GM19438 (cell line): ENCODE results near the gene SNRK.
"Not testable (repeated sequence)": the region's sequence is repeated elsewhere in the genome, so short reads cannot be mapped to it uniquely, and the experiment has no call there.

Experiments used
- ATAC-seq: cut with Tn5 transposase; IDR thresholded peaks from one replicate; pipeline ENCODE4 v1.9.1; 2021; ENCODE audit warnings: low read depth; ENCODE audit not compliant: unreplicated experiment

Gene SNRK

GRCh38 chr3:43343815-43344214 lies 57.5 kb downstream of the SNRK start:
- ATAC-seq: no peak

DNA sequence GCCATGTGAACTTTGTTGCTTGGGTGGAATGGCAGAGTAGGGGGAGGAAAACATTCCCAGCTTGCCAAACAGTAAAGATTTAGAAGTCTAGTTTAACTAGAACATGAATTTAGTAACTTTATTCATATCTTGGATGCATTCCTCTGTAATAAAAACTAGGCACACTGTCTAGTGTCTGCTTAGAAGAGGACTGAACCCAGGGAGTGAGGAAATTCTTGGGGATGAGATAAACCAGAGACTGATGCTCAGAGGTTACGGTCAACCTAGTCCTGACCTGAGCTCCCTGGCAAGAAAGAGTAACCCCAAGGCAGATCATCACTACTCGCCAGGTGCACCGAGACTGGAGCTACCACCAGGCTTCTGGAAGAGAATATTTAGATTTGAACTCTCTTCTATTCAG lies 58.2 kb downstream of the SNRK start:
- ATAC-seq: no peak

- no peak for ATAC-seq
These were observed 58.9 kb downstream of the SNRK start for GRCh38 chr3:43345246-43345645.

GRCh38 chr3:43345877-43346276 lies 59.5 kb downstream of the SNRK start:
- ATAC-seq: no peak

GRCh38 chr3:43346978-43347749 lies 60.8 kb downstream of the SNRK start:
- no peak for ATAC-seq

DNA sequence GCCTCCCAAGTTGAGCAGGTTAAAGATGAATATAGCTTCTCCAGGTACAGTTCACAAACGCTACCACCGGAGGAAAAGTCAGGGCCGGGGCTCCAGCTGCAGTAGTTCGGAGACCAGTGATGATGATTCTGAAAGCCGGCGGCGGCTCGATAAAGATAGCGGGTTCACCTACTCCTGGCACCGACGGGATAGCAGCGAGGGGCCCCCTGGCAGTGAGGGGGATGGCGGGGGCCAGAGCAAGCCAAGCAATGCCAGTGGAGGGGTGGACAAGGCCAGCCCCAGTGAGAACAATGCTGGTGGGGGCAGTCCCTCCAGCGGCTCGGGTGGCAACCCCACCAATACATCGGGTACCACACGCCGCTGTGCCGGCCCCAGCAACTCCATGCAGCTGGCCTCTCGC lies 61.4 kb downstream of the SNRK start:
- no peak for ATAC-seq

- ATAC-seq: no peak
These were observed 62.0 kb downstream of the SNRK start for GRCh38 chr3:43348350-43348749.

GRCh38 chr3:43348852-43349574 lies 62.7 kb downstream of the SNRK start:
- no peak for ATAC-seq

DNA sequence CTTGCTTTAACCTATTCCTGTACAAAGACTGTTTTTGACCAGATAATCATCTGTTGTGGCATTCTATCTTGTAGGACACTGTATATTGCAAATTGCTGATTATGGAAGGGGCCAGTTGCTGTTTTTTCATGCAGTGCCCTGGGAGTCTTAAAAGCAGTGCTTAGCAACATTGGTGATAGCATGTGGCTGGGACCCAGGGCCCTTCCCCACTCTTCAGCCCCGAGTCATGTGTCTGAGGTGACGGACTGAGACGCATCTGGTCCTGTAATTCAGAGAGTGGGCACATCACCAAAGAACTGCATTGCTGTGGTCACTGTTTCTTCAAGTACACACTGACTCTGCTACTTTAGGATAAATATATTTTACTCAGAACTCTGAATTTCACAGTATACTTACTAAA lies 63.4 kb downstream of the SNRK start:
- ATAC-seq: no peak

DNA sequence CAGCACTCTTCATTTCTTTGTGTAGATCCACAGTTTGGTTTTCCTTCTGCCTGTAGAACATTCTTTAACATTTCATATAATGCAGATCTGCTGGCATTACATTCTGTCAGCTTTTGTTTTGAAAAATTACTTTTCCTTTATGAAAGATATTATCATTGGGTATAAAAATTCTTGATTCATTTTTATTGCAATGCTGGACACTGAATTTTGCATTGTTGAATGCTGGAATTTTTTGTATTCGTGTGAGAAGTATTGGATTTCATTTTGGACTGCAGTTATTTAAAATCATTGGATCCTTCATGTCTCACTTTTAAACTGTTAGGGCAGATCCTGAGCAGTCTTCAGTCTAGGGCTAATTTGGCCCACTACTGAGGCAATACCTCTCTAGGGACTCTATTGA lies 67.1 kb downstream of the SNRK start:
- ATAC-seq: no peak

DNA sequence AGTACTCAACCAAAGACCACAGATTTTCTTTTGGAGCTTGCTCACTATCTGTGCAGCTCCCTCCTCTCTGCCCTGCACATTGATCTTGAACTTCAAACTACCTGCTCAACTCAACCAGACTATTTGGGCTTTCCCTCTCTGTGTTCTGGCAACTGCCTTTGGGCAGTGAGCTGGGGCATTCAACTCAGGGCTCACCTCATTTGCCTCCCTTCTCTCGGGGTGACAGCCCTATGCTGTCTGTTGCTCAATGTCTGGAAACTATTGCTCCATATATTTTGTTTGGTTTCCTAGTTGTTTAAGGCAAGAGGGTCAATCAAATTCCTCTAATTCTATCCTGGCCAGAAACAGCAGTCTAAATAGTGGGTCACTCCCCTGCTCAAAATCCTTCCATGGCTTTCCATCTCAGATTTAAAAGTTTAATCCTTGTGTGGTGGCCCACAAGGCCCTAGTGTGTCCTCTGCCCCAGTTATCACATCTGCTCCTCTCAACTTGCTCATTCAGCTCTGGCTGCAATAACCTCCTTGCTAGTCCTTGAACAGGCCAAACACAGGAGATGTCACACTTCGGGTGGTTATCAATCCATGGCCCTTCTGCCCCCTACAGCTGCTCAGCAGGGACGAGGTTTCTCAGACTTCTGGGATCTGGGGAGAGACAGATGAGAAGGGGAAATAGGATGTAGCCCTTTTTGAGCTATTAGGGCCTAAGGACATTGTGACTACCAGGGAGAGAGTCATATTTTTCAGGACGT lies 67.8 kb downstream of the SNRK start:
- ATAC-seq: no peak

- ATAC-seq: not testable (repeated sequence)
These were observed 69.7 kb downstream of the SNRK start for GRCh38 chr3:43356033-43356432.

GRCh38 chr3:43361077-43361476 lies 74.7 kb downstream of the SNRK start:
- no peak for ATAC-seq

DNA sequence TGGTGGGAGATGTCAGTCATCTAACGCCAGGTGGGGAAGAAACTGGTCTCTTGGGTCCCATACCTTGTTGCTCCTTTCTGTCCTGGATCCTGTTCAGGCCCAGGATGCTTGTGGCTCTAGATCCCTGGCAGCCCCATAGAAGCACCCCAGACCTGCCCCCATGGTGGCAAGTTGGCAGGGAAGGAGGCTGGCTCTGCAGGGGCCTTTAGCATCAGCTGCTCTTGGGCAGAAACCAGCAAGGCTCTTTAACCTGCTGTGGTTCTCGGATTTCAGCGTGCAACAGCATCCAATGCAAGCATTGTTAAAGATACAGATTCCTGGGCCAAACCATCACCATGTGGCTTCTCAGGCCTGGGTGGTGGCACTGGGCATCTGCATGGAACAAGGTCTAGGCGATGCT lies 75.8 kb downstream of the SNRK start:
- ATAC-seq: no peak

- ATAC-seq: no peak
These were observed 76.6 kb downstream of the SNRK start for GRCh38 chr3:43362961-43363360.

GRCh38 chr3:43363621-43364266 lies 77.4 kb downstream of the SNRK start:
- ATAC-seq: no peak

GRCh38 chr3:43364494-43364893 lies 78.2 kb downstream of the SNRK start:
- no peak for ATAC-seq

DNA sequence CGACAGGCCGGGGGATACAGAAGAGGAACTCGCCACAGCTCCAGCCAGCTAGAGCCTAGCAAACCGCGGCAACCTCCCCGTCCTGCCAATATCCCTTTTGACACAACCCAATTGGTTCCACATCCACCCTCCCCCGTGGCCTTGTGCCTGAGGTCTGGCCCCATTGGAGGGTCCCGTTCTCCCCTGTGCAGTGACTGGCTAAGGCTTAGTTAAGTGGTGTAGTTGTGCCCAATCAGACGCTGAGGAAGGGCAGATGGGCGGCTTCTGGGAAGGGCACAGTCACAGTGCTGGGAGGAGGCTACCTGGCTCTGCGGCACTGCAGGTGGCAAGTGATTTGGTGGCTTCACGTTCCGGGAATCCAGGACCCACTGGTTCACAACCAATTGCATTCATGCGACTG lies 78.6 kb downstream of the SNRK start:
- ATAC-seq: no peak

- no peak for ATAC-seq
These were observed 79.4 kb downstream of the SNRK start for GRCh38 chr3:43365601-43366305.

DNA sequence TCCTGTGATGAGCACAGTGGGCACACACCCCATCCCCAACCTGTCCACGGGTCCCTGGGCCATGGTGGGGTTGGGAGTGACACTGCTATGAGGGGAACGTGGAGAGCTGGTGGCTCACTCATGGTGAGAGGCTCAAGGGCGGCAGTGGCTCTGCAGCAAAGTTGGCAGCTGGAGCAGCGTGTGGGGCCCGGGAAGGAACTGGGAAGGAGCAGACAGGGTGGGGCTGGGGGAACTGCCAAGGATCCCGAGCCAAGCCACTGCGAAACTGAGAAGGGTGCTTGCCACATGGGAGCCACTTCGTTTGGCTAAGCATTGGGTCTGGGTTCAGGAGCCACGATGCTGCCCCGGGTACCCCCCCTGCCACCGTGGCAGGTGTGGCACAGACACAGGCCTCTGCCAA lies 80.1 kb downstream of the SNRK start:
- no peak for ATAC-seq
